Measurements from ENCODE around the gene CEP20.
A peak's percentile ranks its signal among the peaks of the same experiment; 100 is the strongest.

CEP20 gene

GRCh38 chr16:15865742-15866141 lies 22.7 kb downstream of the CEP20 start:
- TF ChIP-seq, protein P1, sequence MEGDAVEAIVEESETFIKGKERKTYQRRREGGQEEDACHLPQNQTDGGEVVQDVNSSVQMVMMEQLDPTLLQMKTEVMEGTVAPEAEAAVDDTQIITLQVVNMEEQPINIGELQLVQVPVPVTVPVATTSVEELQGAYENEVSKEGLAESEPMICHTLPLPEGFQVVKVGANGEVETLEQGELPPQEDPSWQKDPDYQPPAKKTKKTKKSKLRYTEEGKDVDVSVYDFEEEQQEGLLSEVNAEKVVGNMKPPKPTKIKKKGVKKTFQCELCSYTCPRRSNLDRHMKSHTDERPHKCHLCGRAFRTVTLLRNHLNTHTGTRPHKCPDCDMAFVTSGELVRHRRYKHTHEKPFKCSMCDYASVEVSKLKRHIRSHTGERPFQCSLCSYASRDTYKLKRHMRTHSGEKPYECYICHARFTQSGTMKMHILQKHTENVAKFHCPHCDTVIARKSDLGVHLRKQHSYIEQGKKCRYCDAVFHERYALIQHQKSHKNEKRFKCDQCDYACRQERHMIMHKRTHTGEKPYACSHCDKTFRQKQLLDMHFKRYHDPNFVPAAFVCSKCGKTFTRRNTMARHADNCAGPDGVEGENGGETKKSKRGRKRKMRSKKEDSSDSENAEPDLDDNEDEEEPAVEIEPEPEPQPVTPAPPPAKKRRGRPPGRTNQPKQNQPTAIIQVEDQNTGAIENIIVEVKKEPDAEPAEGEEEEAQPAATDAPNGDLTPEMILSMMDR (IDR thresholded peaks at IDR 0.05; ENCODE audit: low read depth, low read length, missing control alignments), result no peak
- DNase-seq, result peak; percentile 9
- Histone ChIP-seq H3K4me3 (ENCODE audit: low read depth, low read length) (no peak overlapping the region), H3K36me3 (replicated peaks) (peaks cover 9% of the 10 kb centered on the region), H3K27ac (no peak overlapping the region), H3K27me3 (replicated peaks) (no peaks in the 10 kb centered on the region)
- in situ Hi-C loops (cut with HindIII; ENCODE audit: low pct_ligation_motif_present, low sequenced_read_pairs), result no loop called here

DNA sequence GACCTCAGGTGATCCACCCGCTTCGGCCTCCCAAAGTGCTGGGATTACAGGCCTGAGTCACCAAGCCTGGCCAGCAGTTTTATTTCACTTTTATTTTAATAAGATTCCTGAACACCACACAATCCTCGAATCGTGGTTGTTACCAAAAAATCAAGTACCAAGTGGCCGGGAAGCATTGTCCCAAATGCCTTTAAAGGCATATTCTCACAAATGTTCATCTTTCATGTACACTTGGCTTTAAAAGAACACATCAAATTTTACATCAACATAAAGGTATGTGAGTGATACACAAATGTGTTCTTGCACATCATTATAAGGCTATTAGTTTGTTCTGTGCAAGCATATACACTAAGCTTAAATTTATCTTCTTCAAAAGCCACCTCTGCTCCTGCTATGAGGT lies 23.5 kb downstream of the CEP20 start:
- H3K36me3 ChIP-seq (replicated peaks), result peaks cover 7% of the 10 kb centered on the region
- no peak for DNase-seq
- no peak overlapping the region for H3K4me3 ChIP-seq (ENCODE audit: low read depth, low read length)
- H3K27ac ChIP-seq, result no peak overlapping the region
- in situ Hi-C loops (cut with HindIII; ENCODE audit: low pct_ligation_motif_present, low sequenced_read_pairs), result no loop called here
- TF ChIP-seq, protein P1 (IDR thresholded peaks at IDR 0.05; ENCODE audit: low read depth, low read length, missing control alignments), result no peak
- no peaks in the 10 kb centered on the region for H3K27me3 ChIP-seq (replicated peaks)

DNA sequence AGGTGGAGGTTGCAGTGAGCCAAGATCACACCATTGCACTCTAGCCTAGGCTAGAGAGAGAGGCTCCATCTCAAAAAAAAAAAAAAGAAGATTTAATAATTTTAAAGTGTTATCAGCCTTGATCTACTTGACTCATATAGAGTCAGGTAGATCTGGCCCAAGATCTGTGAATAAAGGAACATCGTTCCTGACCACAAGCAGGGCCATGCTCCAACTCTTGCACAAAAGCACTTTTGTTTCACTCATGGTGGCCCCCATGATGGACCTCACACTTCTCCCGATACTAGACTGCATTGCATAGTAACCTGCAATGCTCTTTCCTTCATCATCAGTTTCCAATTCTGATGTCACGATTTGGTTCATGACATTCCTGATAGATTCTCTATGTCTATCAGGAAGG lies 26.4 kb downstream of the CEP20 start:
- H3K4me3 ChIP-seq (ENCODE audit: low read depth, low read length), result no peak overlapping the region
- in situ Hi-C loops (cut with HindIII; ENCODE audit: low pct_ligation_motif_present, low sequenced_read_pairs), result no loop called here

GRCh38 chr16:15858921-15859668 lies 29.3 kb downstream of the CEP20 start:
- no peak overlapping the region for H3K4me3 ChIP-seq (ENCODE audit: low read depth, low read length)
- TF ChIP-seq, protein P1 (IDR thresholded peaks at IDR 0.05; ENCODE audit: low read depth, low read length, missing control alignments), result no peak
- no peak overlapping the region for H3K27ac ChIP-seq
- no peak for DNase-seq
- in situ Hi-C loops (cut with HindIII; ENCODE audit: low pct_ligation_motif_present, low sequenced_read_pairs), result no loop called here
- H3K36me3 ChIP-seq (replicated peaks), result no peaks in the 10 kb centered on the region
- H3K27me3 ChIP-seq (replicated peaks), result peaks cover 33% of the 10 kb centered on the region

More for the DNA sequence above, 26.4 kb downstream of the CEP20 start:
- peaks cover 3% of the 10 kb centered on the region for H3K36me3 ChIP-seq (replicated peaks)
- H3K27me3 ChIP-seq (replicated peaks), result peaks cover 9% of the 10 kb centered on the region
- no peak for DNase-seq
- TF ChIP-seq, protein P1 (IDR thresholded peaks at IDR 0.05; ENCODE audit: low read depth, low read length, missing control alignments), result no peak
- H3K27ac ChIP-seq, result no peak overlapping the region

- Histone ChIP-seq H3K27me3 (replicated peaks) (peaks cover 37% of the 10 kb centered on the region), H3K4me3 (ENCODE audit: low read depth, low read length) (peak overlapping the region; percentile 30), H3K36me3 (replicated peaks) (no peaks in the 10 kb centered on the region), H3K27ac (no peak overlapping the region)
- in situ Hi-C loops (cut with HindIII; ENCODE audit: low pct_ligation_motif_present, low sequenced_read_pairs), result no loop called here
- TF ChIP-seq, protein P1 (IDR thresholded peaks at IDR 0.05; ENCODE audit: low read depth, low read length, missing control alignments), result no peak
- peak; percentile 22 for DNase-seq
These were observed 30.5 kb downstream of the CEP20 start for GRCh38 chr16:15857724-15858560.

Measured in brain microvascular endothelial cell (primary cell).